Liver (tissue), 9 donors: ENCODE results near the gene HSF4. TPM values are rescaled to one million over a fixed set of nuclear protein-coding genes. Genes with fewer than 3 reads are reported as not detected.

ENCODE experiments used
- DNase-seq: peaks from one replicate; pipeline ENCODE4 v3.0.0-alpha.2; 2017; ENCODE audit warnings: low spot score
- H3K27ac ChIP-seq, 2 donors: one replicate each; pipeline ENCODE4 v1.7.0; 2013; ENCODE audit warnings: inconsistent platforms in 2 of 2, low read length in 2 of 2, control low read depth in 1 of 2, low read depth in 1 of 2, mild to moderate bottlenecking in 1 of 2
- H3K27me3 ChIP-seq, 4 donors: one replicate each; pipeline versions ENCODE4 v1.6.1 to v1.7.0; 2013; ENCODE audit warnings: low read length in 3 of 4, inconsistent platforms in 1 of 4, mild to moderate bottlenecking in 1 of 4, moderate library complexity in 1 of 4; ENCODE audit not compliant: control insufficient read depth in 4 of 4, insufficient read depth in 4 of 4
- H3K36me3 ChIP-seq, 4 donors: one replicate each; pipeline versions ENCODE4 v1.6.1 to v1.7.0; 2013; ENCODE audit warnings: low read length in 3 of 4, mild to moderate bottlenecking in 3 of 4, low read depth in 1 of 4, moderate library complexity in 1 of 4; ENCODE audit not compliant: control insufficient read depth in 4 of 4, insufficient read depth in 3 of 4
- H3K4me1 ChIP-seq, 4 donors: one replicate each; pipeline versions ENCODE4 v1.6.1 to v1.7.0; 2013; ENCODE audit warnings: low read length in 3 of 4, mild to moderate bottlenecking in 3 of 4, moderate library complexity in 1 of 4; ENCODE audit not compliant: control insufficient read depth in 4 of 4, insufficient read depth in 4 of 4
- H3K4me3 ChIP-seq, 3 donors: one replicate each; pipeline versions ENCODE4 v1.6.1 to v1.7.0; 2013; ENCODE audit warnings: low read length in 3 of 3, control low read depth in 1 of 3, low read depth in 1 of 3, mild to moderate bottlenecking in 1 of 3
- H3K9ac ChIP-seq, 2 donors: one replicate each; pipeline ENCODE4 v1.7.0; 2013; ENCODE audit warnings: low read length in 2 of 2, mild to moderate bottlenecking in 2 of 2, moderate library complexity in 2 of 2, control low read depth in 1 of 2, low read depth in 1 of 2
- H3K9me3 ChIP-seq, 4 donors: one replicate each; pipeline versions ENCODE4 v1.6.1 to v1.7.0; 2013; ENCODE audit warnings: low read length in 3 of 4; ENCODE audit not compliant: control insufficient read depth in 4 of 4
- ATF3 ChIP-seq: IDR thresholded peaks from 2 replicates; pipeline ENCODE4 v1.6.1; 2016; ENCODE audit warnings: antibody characterized with exemption
- CTCF ChIP-seq: fragments of 150-350 bp; IDR thresholded peaks from 2 replicates; pipeline ENCODE4 v1.5.1; 2017; ENCODE audit warnings: improper control_type of control experiment, low read depth, low read length; ENCODE audit not compliant: missing input control
- EGR1 ChIP-seq, 2 donors: IDR thresholded peaks; 2 replicates each; pipeline ENCODE4 v1.6.1; 2016 to 2018; ENCODE audit warnings: antibody characterized with exemption in 2 of 2, low read depth in 2 of 2
- FOXA1 ChIP-seq: IDR thresholded peaks from 2 replicates; pipeline ENCODE4 v1.6.1; 2016; ENCODE audit warnings: antibody characterized with exemption
- FOXA2 ChIP-seq: IDR thresholded peaks from 2 replicates; pipeline ENCODE4 v1.6.1; 2016; ENCODE audit warnings: antibody characterized with exemption
- GABPA ChIP-seq, 2 donors: IDR thresholded peaks in 1 of 2; conservative IDR thresholded peaks in 1 of 2; 2 replicates each; pipeline ENCODE4 v1.6.1; 2016; ENCODE audit warnings: antibody characterized with exemption in 2 of 2, mild to moderate bottlenecking in 1 of 2, moderate library complexity in 1 of 2
- HNF4A ChIP-seq, 2 donors: conservative IDR thresholded peaks; 2 replicates each; pipeline ENCODE4 v1.6.1; 2016; ENCODE audit warnings: antibody characterized with exemption in 2 of 2, mild to moderate bottlenecking in 2 of 2
- HNF4G ChIP-seq: IDR thresholded peaks from 2 replicates; pipeline ENCODE4 v1.6.1; 2016; ENCODE audit warnings: antibody characterized with exemption
- JUND ChIP-seq, 2 donors: IDR thresholded peaks; 2 replicates each; pipeline ENCODE4 v1.6.1; 2016; ENCODE audit warnings: antibody characterized with exemption in 2 of 2
- NR2F2 ChIP-seq: IDR thresholded peaks from 2 replicates; pipeline ENCODE4 v1.6.1; 2016; ENCODE audit warnings: antibody characterized with exemption
- RAD21 ChIP-seq, 2 donors: IDR thresholded peaks; 2 replicates each; pipeline ENCODE4 v1.6.1; 2016; ENCODE audit warnings: antibody characterized with exemption in 2 of 2, mild to moderate bottlenecking in 2 of 2
- REST ChIP-seq: IDR thresholded peaks from 2 replicates; pipeline ENCODE4 v1.6.1; 2016; ENCODE audit warnings: antibody characterized with exemption, mild to moderate bottlenecking
- RXRA ChIP-seq, 2 donors: IDR thresholded peaks; 2 replicates each; pipeline ENCODE4 v1.6.1; 2017 to 2018; ENCODE audit warnings: antibody characterized with exemption in 2 of 2, mild to moderate bottlenecking in 1 of 2
- SP1 ChIP-seq: IDR thresholded peaks from 2 replicates; pipeline ENCODE4 v1.6.1; 2018; ENCODE audit warnings: antibody characterized with exemption, mild to moderate bottlenecking
- TAF1 ChIP-seq: conservative IDR thresholded peaks from 2 replicates; pipeline ENCODE4 v1.6.1; 2016; ENCODE audit warnings: antibody characterized with exemption, mild to moderate bottlenecking
- YY1 ChIP-seq: IDR thresholded peaks from 2 replicates; pipeline ENCODE4 v1.6.1; 2016; ENCODE audit warnings: antibody characterized with exemption, mild to moderate bottlenecking
- ZBTB33 ChIP-seq: IDR thresholded peaks from 2 replicates; pipeline ENCODE4 v1.6.1; 2016; ENCODE audit warnings: antibody characterized with exemption
- WGBS: extraction: QIAGEN DNeasy Blood & Tissue Kit; methylation state at CpG from one replicate; pipeline ENCODE4 v1.1.7; 2013; 5-methylcytosine and 5-hydroxymethylcytosine counted together
- polyA plus RNA-seq, 2 donors: library from polyadenylated mRNA; stranded (reverse) in 1 of 2; unstranded in 1 of 2; fragments of 200-250 nt in 1 of 2; fragments of >200 nt in 1 of 2; fragmentation: Nextera tagmentation in 1 of 2; extraction: Ambion mirVana in 1 of 2; gene quantifications; one replicate each; pipeline versions ENCODE4 v1.2.1 to v1.2.3, GENCODE V29; 2013 to 2015
- total RNA-seq, 2 donors: library from RNA; depleted of rRNA; stranded (reverse); fragments of >200 nt; gene quantifications; one replicate each; pipeline ENCODE4 v1.2.3, GENCODE V29; 2014
- donor health status: healthy.
- donor health status: healthy.
- donor health status: healthy.
- donor health status: healthy.
- donor health status: healthy.

Gene HSF4
- total and polyA plus RNA-seq, 4 donors, result 0.42 to 5.1 (median 4.3) TPM

GRCh38 chr16:67163999-67164558 is 466 bp upstream of the HSF4 start (continued):
- TF ChIP-seq ZBTB33 (no peak), HNF4A (conservative IDR thresholded peaks at IDR 0.05) (no peak), HNF4G (no peak), TAF1 (no peak), RAD21 (IDR thresholded peaks at IDR 0.05) (no peak)

GRCh38 chr16:67165121-67166078 is 855 bp downstream of the HSF4 start:
- Histone ChIP-seq H3K36me3 (peaks cover 0 to 2% (median 0%) of the 10 kb centered on the region in 4 donors), H3K9ac (no peak overlapping the region), H3K27ac (no peak overlapping the region), H3K9me3 (no peaks in the 10 kb centered on the region), H3K4me3 (peak overlapping the region in 1 of 3 donors; percentile 39), H3K27me3 (no peaks in the 10 kb centered on the region), H3K4me1 (peaks cover 29 to 50% (median 38%) of the 10 kb centered on the region in 4 donors)
- TF ChIP-seq HNF4A (conservative IDR thresholded peaks at IDR 0.05) (no peak), FOXA2 (no peak), REST (no peak), ZBTB33 (no peak), RXRA (IDR thresholded peaks at IDR 0.05) (no peak), EGR1 (IDR thresholded peaks at IDR 0.05; ENCODE audit: low read depth in 2 of 2) (no peak), NR2F2 (no peak), HNF4G (no peak), JUND (IDR thresholded peaks at IDR 0.05) (no peak), GABPA (IDR thresholded peaks at IDR 0.05 in 1 of 2, conservative IDR thresholded peaks at IDR 0.05 in 1 of 2) (no peak), ATF3 (no peak), SP1 (no peak), CTCF (no peak), RAD21 (IDR thresholded peaks at IDR 0.05) (no peak), FOXA1 (no peak), YY1 (no peak), TAF1 (no peak)
- DNase-seq, result no peak
- 22% methylated on average over 85 of the region's 85 CpGs for WGBS
